Measurements from ENCODE around the gene MAGEA2B.
"Not testable (repeated sequence)": the region's sequence is repeated elsewhere in the genome, so short reads cannot be mapped to it uniquely, and the experiment has no call there.

GRCh38 chrX:152754871-152755270 is 40.4 kb downstream of the MAGEA2B start:
- TF ChIP-seq CTCF, POLR2A (IDR thresholded peaks at IDR 0.05): not testable (repeated sequence)

Data from heart left ventricle (tissue), 13 donors.